Endothelial cell of umbilical vein (primary cell): ENCODE data around the gene INPP1.

ENCODE experiments used
- MYC ChIP-seq: IDR thresholded peaks from one replicate; pipeline ENCODE4 v1.6.1; 2011; ENCODE audit warnings: mild to moderate bottlenecking, low read depth, low read length
- POLR2AphosphoS5 ChIP-seq: IDR thresholded peaks from 2 replicates; pipeline ENCODE4 v1.6.1; 2012; ENCODE audit warnings: low read depth, mild to moderate bottlenecking, control low read depth, low read length, moderate library complexity; ENCODE audit not compliant: insufficient read depth
- TF ChIP-seq, protein P1 (sequence below), 2 donors: IDR thresholded peaks; 1 replicate in 1 of 2; 2 replicates in 1 of 2; pipeline ENCODE4 v1.5.1; 2011; ENCODE audit warnings: low read length in 2 of 2, mild to moderate bottlenecking in 2 of 2, moderate library complexity in 2 of 2, control low read depth in 1 of 2, inconsistent platforms in 1 of 2, low read depth in 1 of 2; ENCODE audit not compliant: insufficient read depth in 1 of 2; ENCODE audit errors: extremely low read depth in 1 of 2

DNA sequence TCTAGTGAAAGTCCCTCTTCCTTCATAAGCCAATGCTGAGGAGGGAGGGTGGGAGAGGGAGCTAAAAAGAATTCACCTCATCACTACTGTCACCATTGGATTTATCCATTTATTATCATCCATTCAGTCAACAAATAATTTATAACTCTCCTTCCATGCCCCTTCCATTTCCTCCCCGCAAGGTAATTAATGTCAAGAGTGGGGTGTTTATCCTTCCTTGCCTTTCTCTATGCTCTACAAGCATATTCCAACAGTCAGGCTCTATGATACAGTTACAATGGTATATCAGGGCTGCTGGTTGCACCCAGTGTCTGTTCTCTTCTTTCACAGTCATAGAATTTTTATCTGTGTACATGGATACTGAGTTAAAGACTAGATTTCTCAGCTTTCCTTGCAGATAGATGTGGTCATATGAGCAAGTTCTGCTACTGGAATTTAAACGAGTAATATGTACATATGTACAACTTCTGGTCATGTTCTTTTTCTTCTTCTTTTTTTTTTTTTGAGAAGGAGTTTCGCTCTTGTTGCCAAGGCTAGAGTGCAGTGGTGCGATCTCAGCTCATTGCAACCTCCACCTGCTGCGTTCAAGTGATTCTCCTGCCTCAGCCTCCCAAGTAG is 59.7 kb downstream of the INPP1 start:
- TF ChIP-seq, protein P1, sequence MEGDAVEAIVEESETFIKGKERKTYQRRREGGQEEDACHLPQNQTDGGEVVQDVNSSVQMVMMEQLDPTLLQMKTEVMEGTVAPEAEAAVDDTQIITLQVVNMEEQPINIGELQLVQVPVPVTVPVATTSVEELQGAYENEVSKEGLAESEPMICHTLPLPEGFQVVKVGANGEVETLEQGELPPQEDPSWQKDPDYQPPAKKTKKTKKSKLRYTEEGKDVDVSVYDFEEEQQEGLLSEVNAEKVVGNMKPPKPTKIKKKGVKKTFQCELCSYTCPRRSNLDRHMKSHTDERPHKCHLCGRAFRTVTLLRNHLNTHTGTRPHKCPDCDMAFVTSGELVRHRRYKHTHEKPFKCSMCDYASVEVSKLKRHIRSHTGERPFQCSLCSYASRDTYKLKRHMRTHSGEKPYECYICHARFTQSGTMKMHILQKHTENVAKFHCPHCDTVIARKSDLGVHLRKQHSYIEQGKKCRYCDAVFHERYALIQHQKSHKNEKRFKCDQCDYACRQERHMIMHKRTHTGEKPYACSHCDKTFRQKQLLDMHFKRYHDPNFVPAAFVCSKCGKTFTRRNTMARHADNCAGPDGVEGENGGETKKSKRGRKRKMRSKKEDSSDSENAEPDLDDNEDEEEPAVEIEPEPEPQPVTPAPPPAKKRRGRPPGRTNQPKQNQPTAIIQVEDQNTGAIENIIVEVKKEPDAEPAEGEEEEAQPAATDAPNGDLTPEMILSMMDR (IDR thresholded peaks at IDR 0.05; ENCODE audit: extremely low read depth in 1 of 2, insufficient read depth in 1 of 2, low read depth in 1 of 2, low read length in 2 of 2): no peak
- no peak for TF ChIP-seq POLR2AphosphoS5
- no peak for TF ChIP-seq MYC
